ENCODE data around the gene FBXW12.

FBXW12 gene

DNA sequence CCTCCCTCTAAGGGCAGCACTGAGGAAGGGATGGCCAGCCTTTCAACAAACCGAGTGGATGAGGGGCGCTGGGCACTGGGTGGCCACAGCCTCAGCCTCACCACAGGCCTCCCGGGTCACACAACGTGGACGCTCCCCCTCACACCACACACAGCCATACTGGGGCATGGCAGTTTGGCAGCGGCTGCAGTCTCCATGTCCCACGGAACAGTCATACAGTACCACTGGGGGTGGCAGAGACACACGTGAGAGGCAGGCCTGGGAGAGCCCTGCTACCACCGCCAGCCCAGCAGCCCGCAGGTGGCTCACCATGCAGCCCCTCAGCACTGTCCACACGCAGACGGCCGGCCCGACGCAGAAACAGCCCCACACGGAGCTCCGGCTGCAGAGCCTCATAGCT lies 46.1 kb downstream of the FBXW12 start:
- Histone ChIP-seq H3K9me3 (ENCODE audit: control insufficient read depth, insufficient read depth, low read length) (no peaks in the 10 kb centered on the region), H3K9ac (ENCODE audit: low read depth, low read length) (no peak overlapping the region), H3K36me3 (ENCODE audit: insufficient read depth, low read length) (no peaks in the 10 kb centered on the region; the same call in 1 of the 2 replicates), H3K4me1 (ENCODE audit: insufficient read depth, low read length) (no peaks in the 10 kb centered on the region)

DNA sequence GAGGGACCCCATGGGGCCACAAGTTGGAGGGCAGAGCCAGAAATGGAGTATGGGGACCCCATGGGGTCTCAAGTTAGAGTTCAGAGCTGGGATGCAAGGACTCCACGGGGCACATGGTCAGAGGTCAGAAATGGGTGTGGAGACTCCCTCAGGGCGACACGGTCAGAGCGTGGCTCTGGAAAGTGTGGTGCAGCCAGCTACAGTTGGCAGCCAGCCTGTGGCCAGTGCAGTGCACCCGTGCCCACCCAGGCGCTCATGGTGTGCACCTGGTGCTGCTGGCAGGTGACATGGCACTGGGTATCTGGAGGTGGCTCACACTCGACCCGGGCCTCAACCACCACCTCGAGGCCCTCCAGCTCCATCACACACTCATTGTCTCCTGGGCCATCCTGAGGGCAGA lies 46.6 kb downstream of the FBXW12 start:
- Histone ChIP-seq H3K9ac (ENCODE audit: low read depth, low read length) (no peak overlapping the region), H3K4me1 (ENCODE audit: insufficient read depth, low read length) (no peaks in the 10 kb centered on the region), H3K9me3 (ENCODE audit: control insufficient read depth, insufficient read depth, low read length) (no peaks in the 10 kb centered on the region), H3K36me3 (ENCODE audit: insufficient read depth, low read length) (no peaks in the 10 kb centered on the region; the same call in 1 of the 2 replicates)

GRCh38 chr3:48419149-48419548 lies 47.1 kb downstream of the FBXW12 start:
- no peak overlapping the region for H3K9ac ChIP-seq (ENCODE audit: low read depth, low read length)
- no peaks in the 10 kb centered on the region; the same call in none of the 2 replicates for H3K36me3 ChIP-seq (ENCODE audit: insufficient read depth, low read length)
- H3K9me3 ChIP-seq (ENCODE audit: control insufficient read depth, insufficient read depth, low read length), result no peaks in the 10 kb centered on the region
- no peaks in the 10 kb centered on the region for H3K4me1 ChIP-seq (ENCODE audit: insufficient read depth, low read length)

DNA sequence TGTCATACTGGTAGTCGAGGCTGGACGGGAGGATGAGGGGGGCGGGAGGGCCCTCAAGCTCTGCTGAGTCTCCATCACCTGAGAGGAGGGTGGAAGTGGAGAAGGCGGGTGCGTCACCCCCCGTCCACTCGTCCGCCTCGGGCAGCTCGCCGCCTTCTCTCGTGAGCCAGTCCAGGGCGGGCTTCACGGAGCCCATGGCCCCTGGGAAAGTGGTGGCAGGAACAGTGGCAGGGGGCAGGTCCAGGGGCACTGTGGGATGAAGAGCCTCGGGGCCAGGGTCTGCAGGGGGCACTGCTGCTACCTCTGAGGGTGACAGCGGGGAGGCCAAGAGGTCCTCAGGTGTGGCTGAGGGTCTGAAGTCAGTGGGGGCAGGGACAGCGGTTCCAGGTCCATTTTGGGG lies 47.6 kb downstream of the FBXW12 start:
- H3K9ac ChIP-seq (ENCODE audit: low read depth, low read length), result no peak overlapping the region
- H3K9me3 ChIP-seq (ENCODE audit: control insufficient read depth, insufficient read depth, low read length), result no peaks in the 10 kb centered on the region
- no peaks in the 10 kb centered on the region; the same call in none of the 2 replicates for H3K36me3 ChIP-seq (ENCODE audit: insufficient read depth, low read length)
- H3K4me1 ChIP-seq (ENCODE audit: insufficient read depth, low read length), result no peaks in the 10 kb centered on the region

DNA sequence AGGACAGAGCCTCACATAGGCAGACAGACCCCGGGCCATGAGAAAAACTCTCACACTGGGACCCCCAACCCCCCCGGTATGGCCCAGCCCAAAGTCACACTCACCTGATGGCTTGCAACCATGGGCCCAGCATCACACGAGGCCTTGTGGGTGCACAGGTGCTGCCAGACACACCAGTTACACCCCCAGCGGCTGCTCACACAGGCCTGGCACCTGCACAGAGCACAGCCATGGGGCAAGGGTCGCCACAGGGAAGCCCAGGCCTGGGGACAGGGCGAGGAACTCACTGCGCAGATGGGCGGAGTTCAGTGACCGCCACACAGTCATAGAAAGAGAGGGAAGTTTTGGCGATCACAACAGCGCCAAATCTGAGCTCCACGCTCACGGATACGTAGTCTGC lies 48.5 kb downstream of the FBXW12 start:
- H3K9me3 ChIP-seq (ENCODE audit: control insufficient read depth, insufficient read depth, low read length), result no peaks in the 10 kb centered on the region
- H3K9ac ChIP-seq (ENCODE audit: low read depth, low read length), result no peak overlapping the region
- no peaks in the 10 kb centered on the region; the same call in none of the 2 replicates for H3K36me3 ChIP-seq (ENCODE audit: insufficient read depth, low read length)
- H3K4me1 ChIP-seq (ENCODE audit: insufficient read depth, low read length), result peaks cover 3% of the 10 kb centered on the region; the same call in 1 of the 2 replicates

GRCh38 chr3:48422272-48422671 lies 50.3 kb downstream of the FBXW12 start:
- Histone ChIP-seq H3K36me3 (ENCODE audit: insufficient read depth, low read length) (no peaks in the 10 kb centered on the region; the same call in none of the 2 replicates), H3K9ac (ENCODE audit: low read depth, low read length) (no peak overlapping the region), H3K9me3 (ENCODE audit: control insufficient read depth, insufficient read depth, low read length) (no peaks in the 10 kb centered on the region), H3K4me1 (ENCODE audit: insufficient read depth, low read length) (peaks cover 8% of the 10 kb centered on the region; the same call in 1 of the 2 replicates)

- Histone ChIP-seq H3K9me3 (ENCODE audit: control insufficient read depth, insufficient read depth, low read length) (no peaks in the 10 kb centered on the region), H3K36me3 (ENCODE audit: insufficient read depth, low read length) (no peaks in the 10 kb centered on the region; the same call in none of the 2 replicates), H3K9ac (ENCODE audit: low read depth, low read length) (no peak overlapping the region), H3K4me1 (ENCODE audit: insufficient read depth, low read length) (peaks cover 13% of the 10 kb centered on the region; the same call in 1 of the 2 replicates)
Measured at GRCh38 chr3:48422681-48423080, 50.7 kb downstream of the FBXW12 start.

- H3K9me3 ChIP-seq (ENCODE audit: control insufficient read depth, insufficient read depth, low read length), result no peaks in the 10 kb centered on the region
- no peaks in the 10 kb centered on the region; the same call in none of the 2 replicates for H3K36me3 ChIP-seq (ENCODE audit: insufficient read depth, low read length)
- no peak overlapping the region for H3K9ac ChIP-seq (ENCODE audit: low read depth, low read length)
- H3K4me1 ChIP-seq (ENCODE audit: insufficient read depth, low read length), result peaks cover 15% of the 10 kb centered on the region; the same call in 1 of the 2 replicates
Measured at GRCh38 chr3:48423241-48423882, 51.3 kb downstream of the FBXW12 start.

- Histone ChIP-seq H3K4me1 (ENCODE audit: insufficient read depth, low read length) (peaks cover 15% of the 10 kb centered on the region; the same call in 1 of the 2 replicates), H3K36me3 (ENCODE audit: insufficient read depth, low read length) (no peaks in the 10 kb centered on the region; the same call in none of the 2 replicates), H3K9me3 (ENCODE audit: control insufficient read depth, insufficient read depth, low read length) (no peaks in the 10 kb centered on the region), H3K9ac (ENCODE audit: low read depth, low read length) (no peak overlapping the region)
Measured at GRCh38 chr3:48423883-48424695, 52.1 kb downstream of the FBXW12 start.

- no peaks in the 10 kb centered on the region; the same call in 1 of the 2 replicates for H3K36me3 ChIP-seq (ENCODE audit: insufficient read depth, low read length)
- no peak overlapping the region for H3K9ac ChIP-seq (ENCODE audit: low read depth, low read length)
- H3K4me1 ChIP-seq (ENCODE audit: insufficient read depth, low read length), result peaks cover 15% of the 10 kb centered on the region; the same call in 1 of the 2 replicates
- no peaks in the 10 kb centered on the region for H3K9me3 ChIP-seq (ENCODE audit: control insufficient read depth, insufficient read depth, low read length)
Measured at GRCh38 chr3:48425281-48425812, 53.3 kb downstream of the FBXW12 start.

GRCh38 chr3:48426401-48426909 lies 54.4 kb downstream of the FBXW12 start:
- Histone ChIP-seq H3K36me3 (ENCODE audit: insufficient read depth, low read length) (no peaks in the 10 kb centered on the region; the same call in 1 of the 2 replicates), H3K9ac (ENCODE audit: low read depth, low read length) (no peak overlapping the region), H3K4me1 (ENCODE audit: insufficient read depth, low read length) (peaks cover 22% of the 10 kb centered on the region)

DNA sequence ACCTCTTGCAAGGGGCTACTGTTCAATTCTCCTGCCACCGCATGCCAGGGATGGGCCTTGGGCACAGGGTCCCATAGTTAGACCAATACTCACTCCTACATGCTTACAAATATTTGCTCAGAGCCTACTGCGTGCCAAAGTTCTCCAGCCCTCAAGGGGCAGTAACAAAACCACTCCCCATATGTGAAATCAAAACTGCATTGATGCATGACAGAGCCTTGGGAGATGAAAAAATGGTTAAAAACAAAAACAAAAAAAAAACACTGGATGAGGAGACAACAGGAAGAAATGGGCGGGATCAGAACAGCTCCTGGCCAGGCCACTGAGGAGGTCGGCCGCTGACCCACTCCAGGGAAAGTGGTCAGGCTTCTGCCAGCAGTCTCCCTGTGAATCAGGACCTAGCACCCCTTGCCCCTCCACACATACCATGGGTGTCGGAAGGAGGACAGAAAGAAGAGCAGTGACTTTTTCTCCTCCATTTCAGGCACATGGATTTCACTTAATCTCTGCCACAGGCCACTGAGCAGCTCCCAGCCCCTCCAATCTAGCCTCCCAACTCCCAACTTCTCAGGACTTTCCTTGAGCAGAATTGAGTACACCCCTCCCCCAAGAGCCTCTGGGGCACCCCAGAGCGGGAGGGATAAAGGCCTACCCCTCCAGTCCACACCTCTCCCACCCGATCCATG lies 55.1 kb downstream of the FBXW12 start:
- peaks cover 4% of the 10 kb centered on the region for H3K36me3 ChIP-seq (ENCODE audit: insufficient read depth, low read length)
- peaks cover 22% of the 10 kb centered on the region for H3K4me1 ChIP-seq (ENCODE audit: insufficient read depth, low read length)
- H3K9ac ChIP-seq (ENCODE audit: low read depth, low read length), result no peak overlapping the region
- H3K9me3 ChIP-seq (ENCODE audit: control insufficient read depth, insufficient read depth, low read length), result no peaks in the 10 kb centered on the region

More at GRCh38 chr3:48426401-48426909, 54.4 kb downstream of the FBXW12 start:
- H3K9me3 ChIP-seq (ENCODE audit: control insufficient read depth, insufficient read depth, low read length), result no peaks in the 10 kb centered on the region

GRCh38 chr3:48427630-48427962 lies 55.6 kb downstream of the FBXW12 start:
- Histone ChIP-seq H3K4me1 (ENCODE audit: insufficient read depth, low read length) (peaks cover 26% of the 10 kb centered on the region), H3K36me3 (ENCODE audit: insufficient read depth, low read length) (peaks cover 7% of the 10 kb centered on the region), H3K9me3 (ENCODE audit: control insufficient read depth, insufficient read depth, low read length) (no peaks in the 10 kb centered on the region), H3K9ac (ENCODE audit: low read depth, low read length) (no peak overlapping the region)

- Histone ChIP-seq H3K36me3 (ENCODE audit: insufficient read depth, low read length) (peaks cover 7% of the 10 kb centered on the region), H3K9ac (ENCODE audit: low read depth, low read length) (peak overlapping the region; percentile 86), H3K4me1 (ENCODE audit: insufficient read depth, low read length) (peaks cover 27% of the 10 kb centered on the region), H3K9me3 (ENCODE audit: control insufficient read depth, insufficient read depth, low read length) (no peaks in the 10 kb centered on the region)
Measured at GRCh38 chr3:48428088-48428571, 56.1 kb downstream of the FBXW12 start.

Measured in ES-I3 (cell line).